Neural crest cell (in vitro differentiated cells): ENCODE data around the gene GNG14. TPM values are rescaled to one million over a fixed set of nuclear protein-coding genes. Genes with fewer than 3 reads are reported as not detected.
"Not testable (repeated sequence)": the region's sequence is repeated elsewhere in the genome, so short reads cannot be mapped to it uniquely, and the experiment has no call there.

Experiments used
- DNase-seq: peaks from one replicate; pipeline ENCODE4 v3.0.0; 2021; ENCODE audit warnings: low read depth, mixed read lengths, low spot score
- H3K27ac Mint-ChIP-seq: one replicate; pipeline ENCODE4 v1.8.0; 2021; ENCODE audit warnings: mild to moderate bottlenecking, mixed read lengths; ENCODE audit not compliant: unreplicated experiment
- H3K27me3 Mint-ChIP-seq: 2 replicates; pipeline ENCODE4 v1.8.0; 2021; ENCODE audit warnings: low read depth, mild to moderate bottlenecking, mixed read lengths
- H3K36me3 Mint-ChIP-seq: 2 replicates; pipeline ENCODE4 v1.8.0; 2021; ENCODE audit warnings: low read depth, mild to moderate bottlenecking, mixed read lengths
- H3K4me1 Mint-ChIP-seq: 2 replicates; pipeline ENCODE4 v1.8.0; 2021; ENCODE audit warnings: mixed read lengths
- H3K4me3 Mint-ChIP-seq: one replicate; pipeline ENCODE4 v1.8.0; 2021; ENCODE audit warnings: mild to moderate bottlenecking, mixed read lengths
- H3K9me3 Mint-ChIP-seq: 2 replicates; pipeline ENCODE4 v1.8.0; 2021; ENCODE audit warnings: mixed read lengths
- CTCF ChIP-seq: fragments of 200-600 bp; sonication (generic); conservative IDR thresholded peaks from 2 replicates; pipeline ENCODE4 v1.5.0; 2021; ENCODE audit warnings: antibody characterized with exemption, mild to moderate bottlenecking
- total RNA-seq: library from RNA; stranded (reverse); gene quantifications from 2 replicates; pipeline ENCODE4 v1.2.1, GENCODE V29; 2021

GNG14 gene
- total RNA-seq, 1 donor from 2014 or later, result not detected

DNA sequence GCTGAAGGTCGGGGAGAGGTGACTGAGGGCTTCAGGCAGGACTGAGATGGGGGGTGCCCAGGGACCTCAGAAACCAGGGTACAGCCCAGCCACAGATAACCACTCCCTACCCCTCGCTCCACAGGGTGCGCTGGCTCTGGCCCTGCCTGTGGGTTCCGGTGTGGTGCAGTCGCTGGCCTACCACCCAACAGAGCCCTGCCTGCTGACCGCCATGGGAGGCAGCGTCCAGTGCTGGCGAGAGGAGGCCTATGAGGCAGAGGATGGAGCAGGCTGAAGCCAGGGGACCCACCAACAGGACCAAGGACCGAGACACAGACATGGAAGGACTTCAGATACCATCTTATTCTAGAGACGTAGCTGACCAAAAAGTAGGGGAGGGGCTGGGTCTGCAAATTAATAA is 12.4 kb upstream of the GNG14 start:
- peaks cover 16% of the 10 kb centered on the region for H3K36me3 Mint-ChIP-seq
- no peak overlapping the region for H3K27ac Mint-ChIP-seq
- TF ChIP-seq CTCF, result no peak
- peak overlapping the region; percentile 50 for H3K4me3 Mint-ChIP-seq
- no peak for DNase-seq
- H3K4me1 Mint-ChIP-seq, result peaks cover 15% of the 10 kb centered on the region
- no peaks in the 10 kb centered on the region for H3K9me3 Mint-ChIP-seq
- peaks cover 5% of the 10 kb centered on the region for H3K27me3 Mint-ChIP-seq

DNA sequence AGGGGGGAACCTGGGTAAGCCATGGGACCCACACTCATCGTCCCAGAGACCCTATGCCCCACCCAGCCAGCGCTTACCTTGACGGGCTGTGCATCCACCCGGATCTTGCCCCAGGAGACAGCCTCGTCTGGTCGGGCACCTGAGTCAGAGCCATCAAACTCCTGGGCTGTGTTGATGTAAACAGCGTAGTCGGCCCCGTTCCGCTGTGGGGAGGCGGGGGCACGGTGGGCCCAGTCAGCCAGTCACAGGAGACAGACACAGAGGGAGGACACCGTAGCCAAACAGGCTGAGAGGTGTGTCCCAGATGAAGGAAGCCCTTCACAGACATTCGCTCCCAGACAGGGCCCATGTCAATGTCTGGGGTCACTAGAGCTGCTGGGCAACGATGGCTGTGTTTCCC is 11.9 kb upstream of the GNG14 start:
- peaks cover 6% of the 10 kb centered on the region for H3K27me3 Mint-ChIP-seq
- peaks cover 17% of the 10 kb centered on the region for H3K36me3 Mint-ChIP-seq
- peak overlapping the region; percentile 79 for H3K4me3 Mint-ChIP-seq
- H3K27ac Mint-ChIP-seq, result no peak overlapping the region
- H3K9me3 Mint-ChIP-seq, result no peaks in the 10 kb centered on the region
- peaks cover 16% of the 10 kb centered on the region for H3K4me1 Mint-ChIP-seq
- no peak for TF ChIP-seq CTCF
- no peak for DNase-seq

GRCh38 chr19:12676384-12676792 is 11.4 kb upstream of the GNG14 start:
- peak; percentile 84 for TF ChIP-seq CTCF
- H3K4me3 Mint-ChIP-seq, result peak overlapping the region; percentile 79
- H3K9me3 Mint-ChIP-seq, result no peaks in the 10 kb centered on the region
- peaks cover 21% of the 10 kb centered on the region for H3K36me3 Mint-ChIP-seq
- peaks cover 10% of the 10 kb centered on the region for H3K27me3 Mint-ChIP-seq
- H3K4me1 Mint-ChIP-seq, result peaks cover 20% of the 10 kb centered on the region
- DNase-seq, result peak; percentile 98
- no peak overlapping the region for H3K27ac Mint-ChIP-seq

DNA sequence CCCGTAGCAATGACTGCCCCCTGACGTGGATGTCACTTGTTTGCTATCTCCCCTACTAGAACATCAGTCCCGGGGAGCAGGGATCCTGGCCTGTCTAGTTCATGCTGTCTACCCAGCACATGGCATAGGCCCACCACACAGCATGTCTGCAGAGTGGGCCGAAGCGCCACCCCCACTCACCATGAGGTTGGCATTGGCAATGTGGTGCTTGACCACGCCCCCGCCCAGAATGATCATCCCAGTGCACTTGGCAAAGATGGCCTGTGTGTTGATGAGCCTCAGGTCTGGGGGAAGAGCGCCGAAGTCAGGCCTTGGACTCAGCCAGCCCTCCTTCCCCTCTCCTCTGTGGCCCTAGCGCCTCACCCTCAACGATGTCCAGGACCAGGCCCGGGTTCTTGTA is 10.9 kb upstream of the GNG14 start:
- DNase-seq, result no peak
- Mint-ChIP-seq H3K27ac (no peak overlapping the region), H3K4me3 (peak overlapping the region; percentile 79), H3K4me1 (peaks cover 19% of the 10 kb centered on the region), H3K36me3 (peaks cover 19% of the 10 kb centered on the region), H3K27me3 (peaks cover 9% of the 10 kb centered on the region), H3K9me3 (no peaks in the 10 kb centered on the region)
- TF ChIP-seq CTCF, result no peak

DNA sequence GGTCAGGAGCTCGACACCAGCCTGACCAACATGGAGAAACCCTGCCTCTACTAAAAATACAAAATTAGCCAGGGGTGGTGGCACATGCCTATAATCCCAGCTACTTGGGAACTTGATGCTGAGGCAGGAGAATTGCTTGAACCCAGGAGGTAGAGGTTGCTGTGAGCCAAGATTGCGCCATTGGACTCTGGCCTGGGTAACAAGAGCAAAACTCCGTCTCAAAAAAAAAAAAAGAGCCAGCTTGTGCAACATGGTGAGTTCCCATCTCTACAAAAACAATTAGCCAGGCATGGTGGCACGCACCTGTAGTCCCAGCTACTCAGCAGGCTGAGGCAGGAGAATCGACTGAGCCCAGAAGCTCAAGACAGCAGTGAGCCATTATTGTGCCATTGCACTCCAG is 9.8 kb upstream of the GNG14 start:
- Mint-ChIP-seq H3K4me1 (peaks cover 16% of the 10 kb centered on the region), H3K36me3 (peaks cover 17% of the 10 kb centered on the region)
- H3K27ac Mint-ChIP-seq, DNase-seq, H3K4me3 Mint-ChIP-seq, H3K27me3 Mint-ChIP-seq, H3K9me3 Mint-ChIP-seq: not testable (repeated sequence)

- Mint-ChIP-seq H3K27ac (no peak overlapping the region), H3K36me3 (peaks cover 14% of the 10 kb centered on the region), H3K4me1 (peaks cover 16% of the 10 kb centered on the region), H3K9me3 (no peaks in the 10 kb centered on the region), H3K27me3 (peaks cover 7% of the 10 kb centered on the region), H3K4me3 (peak overlapping the region; percentile 70)
- TF ChIP-seq CTCF, result no peak
- DNase-seq, result no peak
Observed at GRCh38 chr19:12680034-12680433, 7.8 kb upstream of the GNG14 start.
